Hepatocyte (in vitro differentiated cells): ENCODE measurements around the gene ITPKB. TPM values are rescaled to one million over a fixed set of nuclear protein-coding genes. Genes with fewer than 3 reads are reported as not detected.

Experiments
- DNase-seq: peaks from one replicate; pipeline ENCODE4 v3.0.0-alpha.2; 2016; ENCODE audit warnings: low spot score
- H2AFZ ChIP-seq: fragments of 200-600 bp; sonication (generic); 2 replicates; pipeline ENCODE4 v1.6.0; 2016; ENCODE audit warnings: antibody characterized with exemption, mild to moderate bottlenecking
- H3K27ac ChIP-seq: fragments of 200-600 bp; sonication (generic); 2 replicates; pipeline ENCODE4 v1.5.1; 2016; ENCODE audit warnings: mild to moderate bottlenecking
- H3K27me3 ChIP-seq: fragments of 200-600 bp; sonication (generic); 2 replicates; pipeline ENCODE4 v1.6.1; 2016
- H3K36me3 ChIP-seq: fragments of 200-600 bp; sonication (generic); replicated peaks from 2 replicates; pipeline ENCODE4 v1.5.1; 2016; ENCODE audit warnings: low read depth; ENCODE audit not compliant: insufficient read depth
- H3K4me1 ChIP-seq: fragments of 200-600 bp; sonication (generic); 2 replicates; pipeline ENCODE4 v1.5.1; 2016; ENCODE audit warnings: mild to moderate bottlenecking, moderate library complexity; ENCODE audit not compliant: insufficient read depth
- H3K4me2 ChIP-seq: fragments of 200-600 bp; sonication (generic); 2 replicates; pipeline ENCODE4 v1.6.0; 2016
- H3K4me3 ChIP-seq: fragments of 200-600 bp; sonication (generic); 2 replicates; pipeline ENCODE4 v1.5.1; 2016; ENCODE audit warnings: mild to moderate bottlenecking
- H3K79me2 ChIP-seq: fragments of 200-600 bp; sonication (generic); 2 replicates; pipeline ENCODE4 v1.6.0; 2017; ENCODE audit warnings: mild to moderate bottlenecking
- H3K9me2 ChIP-seq: fragments of 200-600 bp; sonication (generic); replicated peaks from 2 replicates; pipeline ENCODE4 v1.6.0; 2017; ENCODE audit warnings: mild to moderate bottlenecking; ENCODE audit not compliant: insufficient read depth
- H3K9me3 ChIP-seq: fragments of 200-600 bp; sonication (generic); 2 replicates; pipeline ENCODE4 v1.5.1; 2016; ENCODE audit warnings: low read depth, mild to moderate bottlenecking
- H4K20me1 ChIP-seq: fragments of 200-600 bp; sonication (generic); 2 replicates; pipeline ENCODE4 v1.6.0; 2016; ENCODE audit warnings: mild to moderate bottlenecking; ENCODE audit not compliant: insufficient read depth, poor library complexity, severe bottlenecking
- CTCF ChIP-seq: fragments of 200-600 bp; sonication (generic); IDR thresholded peaks from 2 replicates; pipeline ENCODE4 v1.5.1; 2016; ENCODE audit warnings: antibody characterized with exemption, mild to moderate bottlenecking; ENCODE audit not compliant: poor library complexity
- EZH2 ChIP-seq: fragments of 200-600 bp; sonication (generic); IDR thresholded peaks from 2 replicates; pipeline ENCODE4 v1.6.1; 2016; ENCODE audit warnings: antibody characterized with exemption, mild to moderate bottlenecking, borderline replicate concordance
- EZH2phosphoT487 ChIP-seq: fragments of 200-600 bp; sonication (generic); IDR thresholded peaks from one replicate; pipeline ENCODE4 v1.6.1; 2018; ENCODE audit warnings: antibody characterized with exemption, mild to moderate bottlenecking, low read depth, moderate library complexity; ENCODE audit not compliant: unreplicated experiment, severe bottlenecking
- WGBS: methylation state at CpG from one replicate; pipeline ENCODE4 v1.1.6; 2016; ENCODE audit warnings: low lambda C conversion rate; ENCODE audit errors: missing lambda C conversion rate; 5-methylcytosine and 5-hydroxymethylcytosine counted together
- polyA plus RNA-seq: library from polyadenylated mRNA; unstranded; fragments of >200 nt; fragmentation: Nextera tagmentation; extraction: Ambion mirVana; gene quantifications from 2 replicates; pipeline ENCODE4 v1.2.1, GENCODE V29; 2016
- total RNA-seq: library from RNA; depleted of rRNA; stranded (reverse); fragments of >200 nt; gene quantifications from 2 replicates; pipeline ENCODE4 v1.2.3, GENCODE V29; 2014

The ITPKB gene
- total and polyA plus RNA-seq, 2 experiments from 2014 or later = 11.0 to 13.8 TPM

- H3K36me3 ChIP-seq = no peaks in the 10 kb centered on the region
- no peak overlapping the region for H3K27ac ChIP-seq
- no peak overlapping the region for H2AFZ ChIP-seq
- no peak for TF ChIP-seq EZH2
- TF ChIP-seq CTCF = no peak
- TF ChIP-seq EZH2phosphoT487 = no peak
- DNase-seq = no peak
- H4K20me1 ChIP-seq = no peaks in the 10 kb centered on the region
- peaks cover 5% of the 10 kb centered on the region for H3K4me1 ChIP-seq
- no peaks in the 10 kb centered on the region for H3K27me3 ChIP-seq
- no peak overlapping the region for H3K4me3 ChIP-seq
- H3K4me2 ChIP-seq = no peak overlapping the region
- H3K9me3 ChIP-seq = no peaks in the 10 kb centered on the region
- H3K9me2 ChIP-seq = no peaks in the 10 kb centered on the region
- peaks cover 3% of the 10 kb centered on the region for H3K79me2 ChIP-seq
Measured at GRCh38 chr1:226743259-226743658, 4.2 kb upstream of the ITPKB start.

GRCh38 chr1:226741009-226741408 lies 1.9 kb upstream of the ITPKB start:
- no peaks in the 10 kb centered on the region for H3K36me3 ChIP-seq
- H3K79me2 ChIP-seq = peaks cover 21% of the 10 kb centered on the region
- DNase-seq = no peak
- H2AFZ ChIP-seq = no peak overlapping the region
- no peaks in the 10 kb centered on the region for H3K9me3 ChIP-seq
- H3K4me1 ChIP-seq = peaks cover 14% of the 10 kb centered on the region
- H3K27me3 ChIP-seq = peaks cover 4% of the 10 kb centered on the region
- H3K4me3 ChIP-seq = no peak overlapping the region
- H3K27ac ChIP-seq = no peak overlapping the region
- H4K20me1 ChIP-seq = peaks cover 9% of the 10 kb centered on the region
- 78% methylated on average over 3 of the region's 3 CpGs for WGBS
- H3K4me2 ChIP-seq = no peak overlapping the region
- no peaks in the 10 kb centered on the region for H3K9me2 ChIP-seq
- TF ChIP-seq EZH2 (no peak), CTCF (no peak)

- 94% methylated on average over 3 of the region's 3 CpGs for WGBS
- Histone ChIP-seq H3K27me3 (peaks cover 5% of the 10 kb centered on the region), H3K36me3 (no peaks in the 10 kb centered on the region), H3K9me3 (no peaks in the 10 kb centered on the region), H2AFZ (peak overlapping the region; percentile 11), H3K27ac (peak overlapping the region; percentile 82), H3K79me2 (peaks cover 28% of the 10 kb centered on the region), H3K4me1 (peaks cover 14% of the 10 kb centered on the region), H3K9me2 (no peaks in the 10 kb centered on the region), H3K4me3 (no peak overlapping the region), H3K4me2 (peak overlapping the region; percentile 94), H4K20me1 (peaks cover 13% of the 10 kb centered on the region)
- TF ChIP-seq EZH2 = no peak
- TF ChIP-seq EZH2phosphoT487 = no peak
- TF ChIP-seq CTCF = no peak
- DNase-seq = no peak
Measured at GRCh38 chr1:226739696-226740065, 599 bp upstream of the ITPKB start.

- WGBS = 1% methylated on average over 52 of the region's 52 CpGs
- peak overlapping the region; percentile 42 for H2AFZ ChIP-seq
- peak; percentile 58 for DNase-seq
Measured at GRCh38 chr1:226738421-226738994, 574 bp downstream of the ITPKB start.

More at GRCh38 chr1:226738421-226738994, 574 bp downstream of the ITPKB start:
- H3K9me2 ChIP-seq = no peaks in the 10 kb centered on the region
- peak overlapping the region; percentile 94 for H3K4me2 ChIP-seq
- peaks cover 14% of the 10 kb centered on the region for H3K4me1 ChIP-seq
- no peaks in the 10 kb centered on the region for H3K36me3 ChIP-seq
- H3K4me3 ChIP-seq = peak overlapping the region; percentile 46
- TF ChIP-seq EZH2 = no peak
- no peak for TF ChIP-seq CTCF
- no peak for TF ChIP-seq EZH2phosphoT487
- H3K9me3 ChIP-seq = no peaks in the 10 kb centered on the region
- peaks cover 5% of the 10 kb centered on the region for H3K27me3 ChIP-seq
- H4K20me1 ChIP-seq = peaks cover 17% of the 10 kb centered on the region
- H3K27ac ChIP-seq = peak overlapping the region; percentile 82
- H3K79me2 ChIP-seq = peaks cover 35% of the 10 kb centered on the region
